Activated T-cell treated with anti-CD3 and anti-CD28 coated beads, Interleukin-2, amount 50 U/mL, for 4 hours (primary cell): Measurements from ENCODE around the gene ZNF555. TPM values are rescaled to one million over a fixed set of nuclear protein-coding genes. Genes with fewer than 3 reads are reported as not detected.

ENCODE experiments used
- ATAC-seq, 2 donors: fragments of 200-7000 bp; cut with Tn5 transposase; one replicate each; pipeline ENCODE4 v1.10.0; 2021
- DNase-seq: peaks from one replicate; pipeline ENCODE4 v3.0.0-alpha.2; 2020
- H3K27me3 Mint-ChIP-seq: one replicate; pipeline ENCODE4 v1.8.0; 2021; ENCODE audit warnings: low read depth, mixed read lengths
- H3K36me3 Mint-ChIP-seq: one replicate; pipeline ENCODE4 v1.8.0; 2022; ENCODE audit warnings: mixed read lengths; ENCODE audit not compliant: insufficient read depth
- H3K4me1 Mint-ChIP-seq: one replicate; pipeline ENCODE4 v1.8.0; 2021; ENCODE audit warnings: low read depth, mixed read lengths
- H3K4me3 Mint-ChIP-seq: one replicate; pipeline ENCODE4 v1.8.0; 2021; ENCODE audit warnings: mild to moderate bottlenecking, moderate library complexity, mixed read lengths
- H3K9me3 Mint-ChIP-seq: one replicate; pipeline ENCODE4 v1.8.0; 2021; ENCODE audit warnings: mixed read lengths
- total RNA-seq, 3 donors: library from RNA; stranded (reverse); gene quantifications; one replicate each; pipeline ENCODE4 v1.2.1, GENCODE V29; 2021

ZNF555 gene
- total RNA-seq, 3 donors from 2014 or later: 1.2 to 1.6 (median 1.3) TPM

GRCh38 chr19:2803486-2804155, 37.7 kb upstream of the ZNF555 start:
- peaks cover 20% of the 10 kb centered on the region for H3K36me3 Mint-ChIP-seq
- H3K27me3 Mint-ChIP-seq: no peaks in the 10 kb centered on the region
- DNase-seq (no peak), ATAC-seq (no peak)
- H3K9me3 Mint-ChIP-seq: no peaks in the 10 kb centered on the region
- H3K4me3 Mint-ChIP-seq: no peak overlapping the region
- H3K4me1 Mint-ChIP-seq: no peaks in the 10 kb centered on the region

DNA sequence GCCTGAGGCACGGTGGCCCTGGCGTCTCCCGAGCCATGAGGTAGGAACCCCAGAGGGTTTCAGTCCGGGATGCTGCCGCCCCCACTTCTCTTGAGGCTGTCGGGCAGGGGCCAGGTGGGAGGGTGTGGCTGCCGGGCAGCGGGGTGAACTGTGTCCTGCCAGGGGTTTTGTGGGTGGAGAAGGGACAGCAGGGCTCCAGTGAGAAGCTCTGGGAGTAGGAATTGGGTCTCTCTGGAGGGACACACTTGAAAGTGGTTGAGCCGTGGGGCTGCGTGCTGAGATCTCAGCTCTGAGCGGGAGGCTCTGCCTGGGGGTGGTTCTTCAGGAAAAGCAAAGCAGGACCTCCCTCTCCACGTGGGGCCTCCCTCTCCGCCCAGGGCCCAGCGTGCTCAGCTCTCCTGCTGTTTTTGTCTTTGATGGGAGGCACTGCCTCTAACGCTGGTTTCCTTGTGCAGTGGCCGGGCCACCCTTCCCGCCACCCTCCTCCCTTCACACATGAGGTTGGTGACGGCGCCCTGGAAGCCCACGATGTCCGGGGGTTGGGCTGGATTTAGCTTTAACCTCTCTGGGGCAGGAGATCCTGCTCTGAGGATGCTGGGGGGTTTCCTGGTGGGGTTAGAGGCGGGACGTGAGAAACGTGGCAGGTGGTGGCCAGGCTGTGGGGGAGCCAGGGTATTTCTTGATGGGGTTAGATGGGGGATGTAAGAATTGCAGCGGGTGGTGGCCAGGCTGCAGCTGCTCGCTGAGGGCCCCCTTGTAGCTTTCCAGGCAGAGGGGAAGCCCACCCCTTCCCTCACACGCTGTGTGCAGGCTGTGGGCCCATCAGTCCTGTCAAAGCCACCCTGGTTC, 36.9 kb upstream of the ZNF555 start:
- DNase-seq (no peak), ATAC-seq (no peak)
- H3K4me1 Mint-ChIP-seq: no peaks in the 10 kb centered on the region
- no peaks in the 10 kb centered on the region for H3K27me3 Mint-ChIP-seq
- H3K4me3 Mint-ChIP-seq: no peak overlapping the region
- no peaks in the 10 kb centered on the region for H3K9me3 Mint-ChIP-seq
- H3K36me3 Mint-ChIP-seq: peaks cover 26% of the 10 kb centered on the region

DNA sequence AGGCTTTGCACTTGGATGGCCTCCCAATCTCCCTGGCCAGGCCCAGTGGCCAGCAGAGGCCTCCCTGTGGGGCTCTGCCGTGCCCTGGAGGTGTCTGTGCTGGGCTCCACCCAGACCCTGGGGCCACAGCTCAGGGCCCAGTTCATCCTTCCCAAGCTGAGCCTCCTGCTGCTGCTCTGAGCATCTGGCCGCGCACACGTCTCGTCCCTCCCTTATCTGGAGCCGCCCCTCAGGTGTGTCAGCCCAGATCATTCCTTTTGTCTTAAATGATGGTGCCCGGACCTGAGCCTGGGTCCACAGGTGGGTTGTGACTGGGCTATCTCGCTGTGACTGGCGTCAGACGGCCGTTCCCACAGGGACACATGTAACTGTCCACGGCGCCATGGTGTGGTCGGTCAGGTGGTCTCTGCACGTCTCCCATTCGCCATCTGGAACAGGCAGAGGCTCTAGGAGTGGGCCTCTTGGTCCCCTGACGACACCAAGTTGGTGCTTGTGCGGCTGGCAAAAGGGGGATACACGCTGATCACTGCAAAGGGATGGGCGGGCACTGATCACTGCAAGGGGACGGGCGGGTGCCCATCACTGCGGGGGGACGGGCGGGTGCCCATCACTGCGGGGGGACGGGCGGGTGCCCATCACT, 35.9 kb upstream of the ZNF555 start:
- ATAC-seq (no peak), DNase-seq (no peak)
- H3K36me3 Mint-ChIP-seq: peaks cover 26% of the 10 kb centered on the region
- no peak overlapping the region for H3K4me3 Mint-ChIP-seq
- H3K9me3 Mint-ChIP-seq: no peaks in the 10 kb centered on the region
- no peaks in the 10 kb centered on the region for H3K4me1 Mint-ChIP-seq
- H3K27me3 Mint-ChIP-seq: no peaks in the 10 kb centered on the region

GRCh38 chr19:2805991-2806649, 35.2 kb upstream of the ZNF555 start:
- Mint-ChIP-seq H3K4me3 (no peak overlapping the region), H3K36me3 (peaks cover 23% of the 10 kb centered on the region), H3K27me3 (no peaks in the 10 kb centered on the region), H3K4me1 (no peaks in the 10 kb centered on the region), H3K9me3 (no peaks in the 10 kb centered on the region)
- ATAC-seq (no peak), DNase-seq (no peak)

GRCh38 chr19:2806736-2807378, 34.4 kb upstream of the ZNF555 start:
- H3K4me3 Mint-ChIP-seq: no peak overlapping the region
- no peak for DNase-seq
- ATAC-seq: no peak
- no peaks in the 10 kb centered on the region for H3K27me3 Mint-ChIP-seq
- H3K36me3 Mint-ChIP-seq: peaks cover 23% of the 10 kb centered on the region
- H3K9me3 Mint-ChIP-seq: no peaks in the 10 kb centered on the region
- no peaks in the 10 kb centered on the region for H3K4me1 Mint-ChIP-seq

GRCh38 chr19:2807379-2808128, 33.7 kb upstream of the ZNF555 start:
- Mint-ChIP-seq H3K4me3 (no peak overlapping the region), H3K4me1 (no peaks in the 10 kb centered on the region), H3K36me3 (peaks cover 21% of the 10 kb centered on the region), H3K9me3 (no peaks in the 10 kb centered on the region), H3K27me3 (no peaks in the 10 kb centered on the region)
- DNase-seq (no peak), ATAC-seq (no peak)

DNA sequence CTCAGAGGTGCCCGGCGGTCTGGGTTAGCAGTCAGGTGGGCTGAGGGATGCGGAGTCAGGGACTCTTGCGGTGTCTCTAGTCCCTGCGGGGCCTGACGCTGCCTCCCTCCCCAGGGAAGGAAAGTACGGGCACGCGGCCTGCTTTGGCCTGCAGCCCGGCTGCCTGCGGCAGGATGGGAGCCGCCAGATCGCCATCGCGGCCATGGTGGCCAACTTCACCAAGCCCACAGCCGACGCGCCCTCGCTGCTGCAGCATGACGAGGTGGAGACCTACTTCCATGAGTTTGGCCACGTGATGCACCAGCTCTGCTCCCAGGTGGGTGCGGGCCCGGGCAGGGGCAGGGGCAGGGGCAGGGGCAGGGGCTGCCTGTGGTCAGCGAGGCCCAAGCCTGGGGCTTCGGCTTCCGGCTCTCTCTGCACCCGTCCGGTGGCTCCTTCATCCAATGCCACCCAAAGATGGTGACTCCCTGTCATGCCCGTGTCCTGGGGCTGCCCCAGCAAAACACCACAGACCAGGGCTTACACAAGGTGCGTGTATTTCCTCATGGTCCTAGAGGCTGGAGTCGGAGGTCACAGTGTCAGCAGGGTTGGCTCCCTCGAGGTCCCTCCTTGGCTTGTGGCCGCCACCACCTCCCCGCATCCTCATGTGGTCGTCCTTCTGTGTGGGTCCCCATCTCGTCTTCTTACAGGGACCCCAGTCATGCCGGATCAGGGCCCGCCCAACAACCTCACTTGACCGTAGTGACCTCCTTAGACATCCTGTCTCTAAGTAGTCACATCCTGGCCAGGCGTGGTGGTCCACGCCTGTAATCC, 32.9 kb upstream of the ZNF555 start:
- H3K27me3 Mint-ChIP-seq: no peaks in the 10 kb centered on the region
- ATAC-seq (no peak), DNase-seq (no peak)
- H3K4me1 Mint-ChIP-seq: no peaks in the 10 kb centered on the region
- H3K9me3 Mint-ChIP-seq: no peaks in the 10 kb centered on the region
- no peak overlapping the region for H3K4me3 Mint-ChIP-seq
- H3K36me3 Mint-ChIP-seq: peaks cover 17% of the 10 kb centered on the region

GRCh38 chr19:2809387-2810140, 31.7 kb upstream of the ZNF555 start:
- no peaks in the 10 kb centered on the region for H3K9me3 Mint-ChIP-seq

GRCh38 chr19:2810141-2811091, 30.9 kb upstream of the ZNF555 start:
- no peak for ATAC-seq
- Mint-ChIP-seq H3K9me3 (no peaks in the 10 kb centered on the region), H3K36me3 (peaks cover 10% of the 10 kb centered on the region), H3K27me3 (no peaks in the 10 kb centered on the region), H3K4me1 (no peaks in the 10 kb centered on the region), H3K4me3 (no peak overlapping the region)
- no peak for DNase-seq

More at GRCh38 chr19:2809387-2810140, 31.7 kb upstream of the ZNF555 start:
- H3K36me3 Mint-ChIP-seq: peaks cover 12% of the 10 kb centered on the region
- H3K4me3 Mint-ChIP-seq: no peak overlapping the region
- H3K27me3 Mint-ChIP-seq: no peaks in the 10 kb centered on the region
- DNase-seq: no peak
- ATAC-seq: no peak
- H3K4me1 Mint-ChIP-seq: no peaks in the 10 kb centered on the region

DNA sequence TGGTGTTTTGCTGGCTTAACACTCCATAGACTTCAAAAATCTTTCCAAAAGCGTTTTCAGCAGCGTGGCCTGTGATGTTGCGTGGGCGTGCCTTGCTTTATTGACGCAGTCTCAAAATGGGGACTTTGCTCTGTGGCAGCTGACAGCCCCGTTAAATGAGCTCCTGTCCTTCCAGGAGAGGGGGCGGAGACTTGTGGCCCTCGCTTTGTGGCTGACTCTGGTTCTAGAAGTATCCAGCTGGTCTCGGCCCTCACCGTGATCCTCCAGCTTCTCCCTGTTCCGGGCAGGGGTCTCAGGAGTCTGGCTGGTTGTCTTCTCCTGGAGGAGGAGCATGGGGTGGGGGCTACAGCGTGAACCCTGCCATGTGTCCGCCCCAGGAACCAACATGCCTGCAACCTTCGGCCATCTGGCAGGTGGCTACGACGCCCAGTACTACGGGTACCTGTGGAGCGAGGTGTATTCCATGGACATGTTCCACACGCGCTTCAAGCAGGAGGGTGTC, 30.0 kb upstream of the ZNF555 start:
- H3K9me3 Mint-ChIP-seq: no peaks in the 10 kb centered on the region
- peaks cover 8% of the 10 kb centered on the region for H3K36me3 Mint-ChIP-seq
- ATAC-seq: no peak
- no peak for DNase-seq
- no peak overlapping the region for H3K4me3 Mint-ChIP-seq
- H3K27me3 Mint-ChIP-seq: no peaks in the 10 kb centered on the region
- H3K4me1 Mint-ChIP-seq: no peaks in the 10 kb centered on the region

- no peaks in the 10 kb centered on the region for H3K27me3 Mint-ChIP-seq
- DNase-seq: no peak
- no peaks in the 10 kb centered on the region for H3K4me1 Mint-ChIP-seq
- no peak for ATAC-seq
- H3K36me3 Mint-ChIP-seq: peaks cover 8% of the 10 kb centered on the region
- no peak overlapping the region for H3K4me3 Mint-ChIP-seq
- H3K9me3 Mint-ChIP-seq: no peaks in the 10 kb centered on the region
These were observed 29.4 kb upstream of the ZNF555 start for GRCh38 chr19:2811735-2812413.
